OCI-M2 (cell line): ENCODE measurements around the gene NOP16.

Source experiments
- DNase-seq: peaks from one replicate; lab custom pipeline; 2025; ENCODE audit not compliant: unreplicated experiment; lab: John Stamatoyannopoulos, UW

The NOP16 gene

GRCh38 chr5:176360894-176361436 is 27.4 kb downstream of the NOP16 start:
- DNase-seq = no peak

GRCh38 chr5:176359658-176360057 is 28.7 kb downstream of the NOP16 start:
- no peak for DNase-seq

GRCh38 chr5:176356179-176356566 is 32.2 kb downstream of the NOP16 start:
- no peak for DNase-seq

GRCh38 chr5:176355400-176356178 is 32.8 kb downstream of the NOP16 start:
- no peak for DNase-seq

- no peak for DNase-seq
Observed at GRCh38 chr5:176353533-176353932, 34.9 kb downstream of the NOP16 start.

GRCh38 chr5:176352116-176352878 is 36.1 kb downstream of the NOP16 start:
- no peak for DNase-seq

- DNase-seq = no peak
Observed at GRCh38 chr5:176350416-176350815, 38.0 kb downstream of the NOP16 start.

- no peak for DNase-seq
Observed at GRCh38 chr5:176342766-176343458, 45.5 kb downstream of the NOP16 start.

GRCh38 chr5:176342158-176342483 is 46.3 kb downstream of the NOP16 start:
- DNase-seq = no peak

- DNase-seq = no peak
Observed at GRCh38 chr5:176341325-176342157, 46.9 kb downstream of the NOP16 start.

- no peak for DNase-seq
Observed at GRCh38 chr5:176339304-176339703, 49.1 kb downstream of the NOP16 start.

GRCh38 chr5:176337913-176338312 is 50.5 kb downstream of the NOP16 start:
- no peak for DNase-seq

- DNase-seq = no peak
Observed at GRCh38 chr5:176334031-176334770, 54.2 kb downstream of the NOP16 start.
